Mesothelial cell of epicardium (in vitro differentiated cells): ENCODE results near the gene DENND4A. TPM values are rescaled to one million over a fixed set of nuclear protein-coding genes. Genes with fewer than 3 reads are reported as not detected.

ENCODE experiments used
- DNase-seq, 2 experiments: peaks; one replicate each; pipeline ENCODE4 v3.0.0; 2021; ENCODE audit warnings: low spot score in 2 of 2; ENCODE audit not compliant: unreplicated experiment in 2 of 2
- H3K27ac Mint-ChIP-seq: 2 replicates; pipeline ENCODE4 v1.8.0; 2021; ENCODE audit warnings: mixed read lengths
- H3K27me3 Mint-ChIP-seq: 2 replicates; pipeline ENCODE4 v1.8.0; 2021; ENCODE audit warnings: low read depth, mixed read lengths
- H3K36me3 Mint-ChIP-seq: 2 replicates; pipeline ENCODE4 v1.8.0; 2021; ENCODE audit warnings: mixed read lengths
- H3K4me1 Mint-ChIP-seq: 2 replicates; pipeline ENCODE4 v1.8.0; 2021; ENCODE audit warnings: mixed read lengths
- H3K4me3 Mint-ChIP-seq: 2 replicates; pipeline ENCODE4 v1.8.0; 2021; ENCODE audit warnings: mild to moderate bottlenecking, moderate library complexity, mixed read lengths
- H3K9me3 Mint-ChIP-seq: 2 replicates; pipeline ENCODE4 v1.8.0; 2021; ENCODE audit warnings: mixed read lengths
- total RNA-seq: library from RNA; stranded (reverse); gene quantifications from 3 replicates; pipeline ENCODE4 v1.2.1, GENCODE V29; 2021
- TF ChIP-seq, protein P1 (sequence below): fragments of 200-600 bp; sonication (generic); IDR thresholded peaks from one replicate; pipeline ENCODE4 v1.5.0; 2021; ENCODE audit warnings: antibody characterized with exemption; ENCODE audit not compliant: unreplicated experiment

The DENND4A gene
- total RNA-seq, 1 donor from 2014 or later: 23.3 TPM

GRCh38 chr15:65757256-65757655 lies 34.8 kb downstream of the DENND4A start:
- Mint-ChIP-seq H3K27ac (no peak overlapping the region), H3K4me3 (no peak overlapping the region), H3K4me1 (peaks cover 1% of the 10 kb centered on the region), H3K9me3 (no peaks in the 10 kb centered on the region), H3K36me3 (peaks cover 3% of the 10 kb centered on the region), H3K27me3 (no peaks in the 10 kb centered on the region)
- no peak for DNase-seq
- TF ChIP-seq, protein P1, sequence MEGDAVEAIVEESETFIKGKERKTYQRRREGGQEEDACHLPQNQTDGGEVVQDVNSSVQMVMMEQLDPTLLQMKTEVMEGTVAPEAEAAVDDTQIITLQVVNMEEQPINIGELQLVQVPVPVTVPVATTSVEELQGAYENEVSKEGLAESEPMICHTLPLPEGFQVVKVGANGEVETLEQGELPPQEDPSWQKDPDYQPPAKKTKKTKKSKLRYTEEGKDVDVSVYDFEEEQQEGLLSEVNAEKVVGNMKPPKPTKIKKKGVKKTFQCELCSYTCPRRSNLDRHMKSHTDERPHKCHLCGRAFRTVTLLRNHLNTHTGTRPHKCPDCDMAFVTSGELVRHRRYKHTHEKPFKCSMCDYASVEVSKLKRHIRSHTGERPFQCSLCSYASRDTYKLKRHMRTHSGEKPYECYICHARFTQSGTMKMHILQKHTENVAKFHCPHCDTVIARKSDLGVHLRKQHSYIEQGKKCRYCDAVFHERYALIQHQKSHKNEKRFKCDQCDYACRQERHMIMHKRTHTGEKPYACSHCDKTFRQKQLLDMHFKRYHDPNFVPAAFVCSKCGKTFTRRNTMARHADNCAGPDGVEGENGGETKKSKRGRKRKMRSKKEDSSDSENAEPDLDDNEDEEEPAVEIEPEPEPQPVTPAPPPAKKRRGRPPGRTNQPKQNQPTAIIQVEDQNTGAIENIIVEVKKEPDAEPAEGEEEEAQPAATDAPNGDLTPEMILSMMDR: no peak

- no peak for DNase-seq
- TF ChIP-seq, protein P1: no peak
- Mint-ChIP-seq H3K4me1 (peaks cover 12% of the 10 kb centered on the region), H3K27me3 (no peaks in the 10 kb centered on the region), H3K36me3 (peaks cover 10% of the 10 kb centered on the region), H3K9me3 (no peaks in the 10 kb centered on the region), H3K27ac (no peak overlapping the region), H3K4me3 (no peak overlapping the region)
Measured at GRCh38 chr15:65752151-65752700, 39.9 kb downstream of the DENND4A start.

DNA sequence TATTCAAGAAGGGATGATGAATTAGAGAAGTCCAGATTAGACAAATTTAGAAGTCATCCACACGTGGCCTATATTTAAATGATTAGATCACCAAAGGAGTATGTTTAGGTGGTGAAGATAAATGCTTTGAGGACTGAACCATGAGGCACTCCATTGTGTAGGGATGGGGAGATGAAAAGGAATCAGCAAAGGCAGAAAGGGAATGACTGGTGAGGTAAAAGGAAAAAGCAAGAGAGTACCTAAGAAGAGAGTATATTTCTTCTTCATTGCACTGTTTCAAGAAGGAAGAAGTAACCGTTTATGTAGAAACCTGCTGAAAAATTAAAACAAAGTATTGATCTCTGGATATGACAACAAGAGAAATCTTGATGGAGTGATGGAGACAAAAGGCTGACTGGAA lies 40.7 kb downstream of the DENND4A start:
- Mint-ChIP-seq H3K4me3 (no peak overlapping the region), H3K4me1 (peaks cover 12% of the 10 kb centered on the region), H3K27ac (no peak overlapping the region), H3K27me3 (no peaks in the 10 kb centered on the region), H3K36me3 (peaks cover 10% of the 10 kb centered on the region), H3K9me3 (no peaks in the 10 kb centered on the region)
- DNase-seq: no peak
- TF ChIP-seq, protein P1: no peak

DNA sequence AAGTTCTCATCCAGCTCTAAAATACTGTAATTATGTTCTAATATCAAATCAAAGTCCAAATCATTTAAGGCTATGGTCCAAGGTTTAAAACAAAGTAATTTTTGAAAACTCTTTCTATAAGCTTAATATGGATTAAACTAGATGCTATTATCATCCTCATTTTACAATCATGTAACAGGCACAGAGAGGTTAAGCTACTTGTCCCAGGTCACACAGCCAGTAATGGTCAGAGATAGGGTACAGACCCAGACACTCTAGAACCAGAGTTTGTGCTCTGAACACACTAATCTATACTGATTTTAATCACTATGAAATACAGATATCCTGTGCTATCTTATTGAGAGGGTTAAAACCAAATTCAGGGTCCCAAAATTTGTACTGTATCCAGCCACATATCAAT lies 44.8 kb downstream of the DENND4A start:
- H3K9me3 Mint-ChIP-seq: no peaks in the 10 kb centered on the region
- no peak overlapping the region for H3K4me3 Mint-ChIP-seq
- H3K4me1 Mint-ChIP-seq: peaks cover 23% of the 10 kb centered on the region
- no peaks in the 10 kb centered on the region for H3K27me3 Mint-ChIP-seq
- H3K36me3 Mint-ChIP-seq: peaks cover 6% of the 10 kb centered on the region
- H3K27ac Mint-ChIP-seq: no peak overlapping the region
- TF ChIP-seq, protein P1: no peak
- DNase-seq: no peak

GRCh38 chr15:65743637-65744252 lies 48.3 kb downstream of the DENND4A start:
- H3K27me3 Mint-ChIP-seq: no peaks in the 10 kb centered on the region
- DNase-seq: no peak

More at GRCh38 chr15:65743637-65744252, 48.3 kb downstream of the DENND4A start:
- Mint-ChIP-seq H3K9me3 (no peaks in the 10 kb centered on the region), H3K27ac (peak overlapping the region; percentile 39), H3K4me3 (no peak overlapping the region), H3K4me1 (peaks cover 12% of the 10 kb centered on the region), H3K36me3 (peaks cover 2% of the 10 kb centered on the region)
- TF ChIP-seq, protein P1: no peak
